GM21367 (cell line): ENCODE results near the gene BLACAT1.
A peak's percentile ranks its signal among the peaks of the same experiment; 100 is the strongest.
"Not testable (repeated sequence)": the region's sequence is repeated elsewhere in the genome, so short reads cannot be mapped to it uniquely, and the experiment has no call there.

Source experiments
- ATAC-seq: cut with Tn5 transposase; IDR thresholded peaks from one replicate; pipeline ENCODE4 v1.9.1; 2021; ENCODE audit not compliant: unreplicated experiment

BLACAT1 gene

DNA sequence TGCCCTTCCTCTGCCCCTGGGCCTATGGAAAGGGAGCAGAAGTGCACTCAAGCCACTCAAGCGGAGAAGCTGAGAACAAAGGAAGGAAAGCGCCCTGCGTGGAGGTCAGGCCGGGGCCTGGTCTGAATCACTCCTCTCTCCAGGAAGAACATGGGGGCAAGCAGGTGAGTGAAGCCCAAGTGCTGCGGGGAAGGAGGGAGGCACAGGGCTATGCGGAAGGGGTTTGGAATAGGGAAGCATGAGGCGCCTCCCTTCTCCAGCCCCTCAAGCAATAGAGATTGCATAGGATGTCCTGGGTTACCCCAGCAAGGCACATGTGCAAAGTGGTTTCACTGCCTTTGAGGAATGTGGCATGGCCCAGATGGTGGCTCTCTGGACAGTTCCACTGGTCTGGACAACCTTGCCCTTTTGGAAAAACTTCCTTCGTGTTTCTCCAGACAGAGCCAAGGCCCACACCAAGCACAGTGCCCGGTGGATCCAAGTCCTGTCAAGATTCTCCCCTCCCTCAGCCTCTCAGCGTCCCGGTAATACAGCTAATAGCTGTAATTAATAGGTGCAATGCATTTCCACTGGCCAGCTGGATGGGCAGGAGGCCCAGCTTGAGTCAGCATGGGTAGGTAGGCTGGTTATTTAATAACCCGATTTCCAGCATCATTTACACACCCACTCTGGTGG, 13.7 kb downstream of the BLACAT1 start:
- ATAC-seq, result no peak

DNA sequence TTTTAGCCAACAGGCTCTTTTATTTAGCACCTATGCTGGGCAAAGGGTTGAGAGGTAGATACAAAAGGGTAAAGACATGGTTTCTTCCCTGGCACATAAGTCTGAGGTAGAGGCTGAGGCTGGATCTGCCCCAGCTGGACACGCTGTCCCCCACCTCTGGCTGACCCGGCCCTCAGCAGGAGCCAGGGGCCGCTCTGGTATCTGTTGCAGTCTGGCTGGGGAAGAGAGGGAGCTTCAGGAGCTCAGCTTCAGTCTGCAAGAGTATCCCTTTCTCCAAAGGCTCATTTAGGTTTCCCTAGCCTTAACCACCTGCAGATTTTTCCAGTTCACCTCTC, 14.2 kb downstream of the BLACAT1 start:
- ATAC-seq, result no peak

DNA sequence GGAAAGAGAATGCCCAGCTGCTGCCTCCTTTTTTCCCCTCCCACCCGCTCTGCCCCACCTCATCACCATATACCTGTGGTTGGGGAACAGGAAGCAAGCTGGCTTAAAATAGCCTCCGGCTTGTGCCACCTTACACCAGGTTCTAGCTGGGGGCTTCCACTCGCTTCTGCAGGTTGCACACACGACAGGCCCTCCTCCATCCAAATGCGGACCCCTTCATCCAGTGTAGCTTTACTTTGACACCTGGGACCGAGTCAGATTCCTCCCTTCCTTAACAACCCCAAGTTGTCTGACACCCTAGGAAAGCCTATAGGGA, 14.6 kb downstream of the BLACAT1 start:
- ATAC-seq, result no peak

DNA sequence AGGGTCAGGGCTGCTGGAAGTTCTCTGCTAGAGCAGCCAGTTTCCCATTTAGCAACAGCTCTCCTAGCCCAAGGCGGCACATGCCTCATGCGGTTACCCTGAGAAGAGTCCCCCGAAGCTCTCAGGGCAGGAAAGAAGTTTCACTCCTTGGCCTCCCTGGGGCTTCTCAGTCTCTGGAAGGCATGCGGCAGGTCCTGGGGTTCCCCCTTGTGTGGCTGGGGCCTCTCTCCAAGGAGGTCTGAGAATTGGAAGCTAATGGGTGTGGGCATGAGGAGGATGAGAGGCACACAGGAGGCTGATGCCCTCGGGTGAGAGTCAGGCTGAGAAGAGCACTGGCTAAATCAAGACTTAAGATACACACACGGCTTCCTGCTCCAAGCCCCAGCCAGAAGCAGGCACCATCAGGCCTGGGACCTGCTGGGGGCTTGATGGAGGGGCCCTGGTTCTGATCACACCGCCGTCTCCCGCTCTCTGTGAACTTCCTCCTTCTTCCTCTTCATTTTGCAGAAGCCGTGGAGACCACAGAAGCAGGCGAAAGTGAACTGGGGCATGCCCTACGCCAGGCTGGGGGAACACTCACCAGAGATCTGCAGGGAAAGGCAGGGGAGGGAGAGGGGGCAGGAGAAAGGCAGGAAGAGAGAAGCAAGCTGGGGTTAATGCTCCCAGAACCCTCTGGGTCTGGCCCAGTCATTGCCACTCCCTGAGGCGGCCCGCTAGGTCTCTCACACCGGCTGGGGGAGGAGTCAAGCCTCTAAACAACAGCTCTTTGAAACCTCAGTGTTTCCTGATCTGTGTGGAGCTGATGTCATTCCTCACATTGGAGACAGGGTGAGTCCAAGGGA, 15.1 kb downstream of the BLACAT1 start:
- ATAC-seq, result peak; percentile 85

DNA sequence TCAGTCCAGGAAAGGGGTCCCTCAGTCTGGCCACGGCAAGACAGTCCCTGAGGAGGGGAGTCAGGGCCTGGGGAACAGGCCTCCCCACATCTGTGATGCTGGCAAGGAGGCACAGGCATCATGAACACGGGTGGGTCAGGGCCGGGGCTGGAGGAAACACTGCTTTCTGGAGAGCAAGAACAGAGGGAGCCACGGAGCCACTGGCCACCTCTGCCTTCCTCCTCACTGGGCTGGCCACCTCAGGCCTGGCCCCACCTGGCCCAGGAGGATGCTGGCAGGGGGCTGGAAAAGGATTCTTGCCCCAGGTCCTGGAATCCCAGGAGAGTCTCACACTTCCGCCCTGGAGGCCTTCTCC, 15.7 kb downstream of the BLACAT1 start:
- no peak for ATAC-seq

DNA sequence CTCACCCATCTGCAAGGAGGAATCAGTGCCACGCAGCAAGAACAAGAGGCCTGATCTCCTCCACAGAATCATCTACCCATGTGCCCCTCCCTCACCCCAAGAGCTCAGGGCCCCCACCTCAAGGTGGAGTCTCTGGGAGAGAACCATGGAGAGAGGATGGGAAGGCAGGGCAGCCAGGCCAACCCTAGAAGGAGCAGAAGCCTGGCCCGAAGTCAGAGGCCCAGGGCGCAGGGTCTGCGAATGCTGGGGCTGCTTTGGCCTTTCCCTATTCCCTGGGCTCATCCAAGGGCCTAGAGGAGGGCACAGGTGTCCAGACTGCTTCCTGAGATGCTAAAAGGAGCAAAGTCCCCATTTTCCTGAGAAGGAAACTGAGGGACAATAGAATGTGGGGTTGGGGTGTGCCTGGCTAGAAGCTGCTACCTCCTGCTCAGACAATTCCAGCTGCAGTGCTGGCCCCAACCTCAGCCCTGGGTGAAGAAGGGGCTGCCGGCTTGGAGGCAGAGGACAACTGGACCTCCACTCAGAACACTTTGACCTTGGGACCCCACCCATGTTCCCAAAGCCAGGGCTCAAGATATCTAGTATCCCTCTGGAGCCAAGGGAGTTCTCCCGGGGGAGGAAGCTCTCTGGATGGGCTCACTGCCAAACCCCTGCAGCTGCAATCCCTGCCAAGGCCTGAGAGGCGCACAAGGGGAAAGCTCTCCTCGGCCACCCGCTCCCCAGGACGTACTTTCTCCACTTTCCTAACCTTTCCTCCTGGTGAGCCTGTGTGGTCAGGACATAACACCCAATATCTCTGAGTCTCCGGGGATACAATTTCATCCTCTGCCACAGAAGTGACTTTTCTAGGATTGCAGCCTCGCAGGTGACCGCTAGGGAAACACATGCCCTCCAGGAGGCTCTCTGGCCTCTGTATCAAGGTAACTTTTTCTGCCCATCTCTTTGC, 17.4 kb downstream of the BLACAT1 start:
- ATAC-seq, result no peak

DNA sequence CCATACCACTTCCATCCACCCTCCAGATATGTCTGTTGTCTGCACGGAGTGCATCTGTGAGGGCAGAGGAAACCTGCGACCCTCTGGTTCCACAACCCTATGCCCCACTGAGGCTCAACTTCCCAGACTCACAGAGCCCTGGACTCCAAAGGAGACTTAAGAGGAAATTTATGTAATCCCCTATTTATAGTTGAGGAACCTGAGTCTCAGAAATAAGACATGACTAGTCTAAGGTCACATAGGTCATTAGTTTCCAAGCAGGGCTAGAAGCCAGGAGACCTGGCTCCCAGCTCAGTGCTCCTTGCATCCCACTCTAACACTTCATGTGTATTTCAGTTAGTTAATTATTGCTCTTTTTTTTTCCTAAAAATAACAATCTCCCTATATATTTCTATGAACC, 18.3 kb downstream of the BLACAT1 start:
- ATAC-seq, result no peak

DNA sequence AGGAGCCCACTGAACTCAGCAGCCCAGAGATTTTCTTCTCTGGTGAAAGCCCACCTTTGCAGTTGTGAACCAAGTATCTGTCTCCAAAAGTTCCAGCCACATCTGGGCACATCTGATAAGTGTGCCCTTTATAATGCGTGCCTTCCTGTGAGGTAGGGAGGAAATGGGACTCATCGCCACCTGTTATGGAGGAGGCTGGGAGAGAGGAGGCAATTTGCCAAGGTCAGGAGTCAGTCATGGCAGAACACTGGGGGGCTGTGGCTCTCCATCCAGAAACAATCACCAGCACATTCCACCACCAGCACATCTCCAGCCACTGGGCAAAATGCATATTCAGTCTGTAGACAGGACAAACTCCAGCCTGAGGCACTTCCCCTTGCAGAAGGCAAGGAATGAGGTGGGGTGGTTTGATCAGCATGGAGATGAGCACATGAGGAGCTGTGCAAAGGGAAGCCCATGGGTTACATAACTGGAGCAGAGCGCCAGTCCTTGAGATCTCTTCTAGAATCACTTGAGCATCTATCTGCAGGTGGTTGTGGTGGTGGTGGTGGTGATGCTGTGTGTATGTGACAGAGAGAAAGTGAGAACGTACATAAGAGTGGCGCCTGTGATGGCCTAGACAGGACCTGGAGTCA, 19.0 kb downstream of the BLACAT1 start:
- no peak for ATAC-seq

DNA sequence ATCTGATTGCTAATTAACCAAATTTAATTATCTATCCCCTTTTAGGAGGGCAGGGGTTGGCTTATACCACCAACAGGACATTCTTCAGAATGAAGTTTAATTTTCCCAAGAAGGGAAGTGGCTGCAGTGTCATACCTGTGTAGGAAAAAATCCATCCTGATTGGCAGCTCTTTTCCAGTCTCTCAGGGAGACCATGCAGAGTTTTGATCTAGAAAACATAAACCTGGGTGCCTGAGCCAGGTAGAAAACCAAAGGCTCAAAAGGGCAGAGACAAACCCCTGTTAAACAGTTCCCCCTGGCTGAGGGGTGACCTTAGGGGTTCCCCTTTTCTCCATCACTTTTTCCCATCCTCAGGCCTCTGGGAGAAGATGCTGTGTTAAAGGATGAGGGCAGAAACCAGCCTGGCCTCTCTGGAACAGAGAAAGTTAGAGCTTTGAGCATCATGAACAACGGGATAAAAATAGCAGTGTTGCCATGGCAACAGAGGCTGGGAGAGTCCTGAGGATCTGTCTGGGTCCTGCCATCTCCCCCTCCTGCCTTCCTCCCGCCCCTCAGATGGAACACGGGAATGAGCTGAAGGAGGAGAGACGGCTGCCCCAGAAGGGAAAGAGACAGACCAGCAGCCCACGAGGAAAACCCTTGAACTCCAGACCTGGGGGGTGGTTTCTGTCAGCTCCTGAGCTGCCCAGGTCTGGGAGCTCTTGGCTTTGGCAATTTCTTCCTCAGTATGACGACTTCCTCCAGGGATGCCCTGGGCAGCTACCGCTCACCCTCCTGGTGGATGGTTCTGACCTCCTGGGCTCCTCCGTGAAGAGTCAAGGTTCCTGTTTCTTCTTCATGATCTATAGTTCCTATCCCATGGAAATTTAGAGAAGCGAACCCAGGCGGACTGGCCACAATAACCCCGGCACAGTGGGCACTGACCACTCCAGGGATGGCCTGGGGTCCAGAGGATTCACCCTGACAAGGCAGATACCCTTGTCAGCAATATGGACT, 20.0 kb downstream of the BLACAT1 start:
- ATAC-seq, result no peak

DNA sequence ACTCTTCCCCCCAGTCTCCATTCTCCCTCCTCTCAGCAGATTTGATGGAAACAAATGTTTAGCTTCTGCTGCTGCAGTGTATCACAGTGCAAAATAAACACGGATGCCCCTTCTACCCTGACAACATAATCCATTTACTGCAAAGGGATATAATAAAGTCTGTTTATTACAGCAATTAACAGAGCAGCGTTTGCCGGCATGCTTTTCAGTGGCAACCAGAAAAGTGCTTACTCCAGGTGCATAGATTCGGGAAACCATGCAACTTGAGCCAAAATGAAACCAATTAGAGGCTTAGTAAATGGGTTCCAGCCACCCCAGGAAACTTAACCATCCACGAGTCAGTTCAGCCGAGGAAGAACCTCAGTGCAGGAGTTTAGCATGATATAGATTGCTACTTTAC, 21.1 kb downstream of the BLACAT1 start:
- no peak for ATAC-seq

DNA sequence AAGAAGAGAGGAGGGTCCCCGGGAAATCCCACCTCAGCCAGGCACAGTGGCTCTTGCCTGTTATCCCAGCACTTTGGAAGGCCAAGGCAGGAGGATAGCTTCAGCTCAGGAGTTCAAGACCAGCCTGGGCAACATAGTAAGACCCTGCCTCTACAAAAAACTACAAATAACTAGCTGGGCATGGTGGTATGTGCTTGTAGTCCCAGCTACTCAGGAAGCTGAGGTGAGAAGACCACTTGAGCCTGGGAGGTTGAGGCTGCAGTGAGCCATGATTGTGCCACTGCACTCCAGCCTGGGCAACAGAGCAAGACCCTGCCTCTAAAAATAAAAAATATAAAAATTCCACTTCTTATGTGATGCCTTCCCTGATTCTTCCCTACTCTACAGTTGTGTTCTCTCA, 23.2 kb downstream of the BLACAT1 start:
- not testable (repeated sequence) for ATAC-seq

DNA sequence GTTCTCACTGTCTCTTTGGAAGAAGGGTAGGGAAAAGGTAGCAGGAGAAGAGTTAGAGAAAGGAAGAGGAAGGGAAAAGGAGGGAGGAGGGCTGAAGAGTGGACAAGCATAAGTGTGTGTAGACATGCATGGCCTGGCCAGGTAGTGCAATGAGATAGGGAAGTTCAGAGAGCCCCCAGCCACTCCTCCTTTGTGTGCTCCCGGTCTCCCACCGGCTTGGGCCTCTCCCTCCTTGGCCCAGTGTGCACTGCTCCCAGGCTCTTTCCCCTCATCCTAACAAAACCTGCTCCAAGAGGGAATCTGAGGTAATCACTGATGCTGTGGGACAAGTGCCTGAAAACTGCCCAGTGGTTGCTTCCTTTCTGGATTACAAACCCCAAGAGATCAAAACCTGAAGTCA, 23.7 kb downstream of the BLACAT1 start:
- ATAC-seq, result no peak

DNA sequence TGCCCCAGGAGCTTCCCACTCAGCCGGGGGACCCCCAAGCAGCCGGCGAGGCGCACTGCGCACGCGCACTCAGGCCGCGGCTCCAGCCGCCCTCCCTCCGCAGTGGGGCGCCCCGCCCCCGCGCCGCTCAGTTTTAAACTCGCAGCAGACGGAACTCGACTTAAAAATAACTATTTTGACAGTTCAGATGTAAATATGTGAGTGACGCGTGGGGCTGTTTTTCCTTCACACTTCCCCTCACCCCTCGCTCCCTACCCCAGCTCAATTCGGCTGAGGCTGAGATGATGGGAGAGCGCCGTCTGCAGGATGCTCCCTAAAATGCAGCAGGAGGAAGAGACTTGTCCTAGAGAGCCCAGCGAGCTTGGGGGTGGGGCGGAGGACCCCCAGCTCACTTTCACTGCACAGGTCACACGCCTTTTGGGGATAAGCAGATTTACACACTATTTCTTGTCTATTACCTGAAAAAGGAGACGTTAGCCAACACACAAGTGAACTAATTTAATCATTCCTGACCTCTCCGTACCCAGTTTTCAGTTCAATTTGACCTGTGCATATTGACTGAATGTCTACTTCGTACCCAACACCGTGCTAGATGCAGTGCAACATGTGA, 25.0 kb downstream of the BLACAT1 start:
- no peak for ATAC-seq

DNA sequence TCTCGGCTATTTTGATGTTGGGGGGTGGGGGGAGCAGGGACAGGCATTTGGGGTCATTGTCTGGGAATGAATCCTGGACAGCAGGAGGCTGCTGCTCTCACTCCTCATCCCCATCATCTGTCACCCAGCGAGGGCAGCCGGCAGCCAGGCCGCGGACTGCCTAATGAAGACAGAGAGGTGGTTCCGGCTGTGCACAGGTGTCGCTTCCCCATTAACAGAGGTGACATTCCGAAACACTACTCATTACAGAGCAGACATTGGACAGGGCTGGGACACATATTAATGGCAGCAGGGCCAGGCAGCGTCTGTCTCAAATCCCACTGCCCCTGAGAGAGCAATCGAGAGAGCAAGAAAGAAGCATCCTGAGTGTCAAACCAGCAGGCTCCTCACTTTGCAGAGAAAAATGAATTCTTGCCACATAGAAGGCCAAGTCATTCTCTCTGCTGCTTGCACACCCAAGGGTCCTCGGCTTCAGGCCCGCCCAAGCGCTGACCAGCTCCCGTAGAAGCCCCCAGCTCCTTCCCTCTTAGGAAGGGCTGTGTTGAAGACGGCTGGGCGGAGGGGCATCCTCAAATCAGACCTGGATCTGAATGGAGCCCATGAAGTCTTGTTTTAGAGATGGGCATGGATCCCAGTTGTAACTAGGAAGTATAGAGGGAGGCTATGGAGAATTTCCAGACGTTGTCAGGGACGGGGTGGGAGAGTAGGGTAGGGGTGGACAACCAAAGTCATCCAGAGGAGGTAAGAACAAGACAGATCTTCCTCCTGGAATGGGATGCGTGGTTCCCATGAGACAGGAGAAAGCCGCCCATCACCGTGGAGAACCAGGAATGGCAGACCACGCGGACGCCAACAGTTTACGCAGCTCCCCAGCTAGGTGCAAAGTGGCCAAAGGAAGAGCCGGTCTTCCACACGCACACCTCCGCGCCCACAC, 25.8 kb downstream of the BLACAT1 start:
- no peak for ATAC-seq

DNA sequence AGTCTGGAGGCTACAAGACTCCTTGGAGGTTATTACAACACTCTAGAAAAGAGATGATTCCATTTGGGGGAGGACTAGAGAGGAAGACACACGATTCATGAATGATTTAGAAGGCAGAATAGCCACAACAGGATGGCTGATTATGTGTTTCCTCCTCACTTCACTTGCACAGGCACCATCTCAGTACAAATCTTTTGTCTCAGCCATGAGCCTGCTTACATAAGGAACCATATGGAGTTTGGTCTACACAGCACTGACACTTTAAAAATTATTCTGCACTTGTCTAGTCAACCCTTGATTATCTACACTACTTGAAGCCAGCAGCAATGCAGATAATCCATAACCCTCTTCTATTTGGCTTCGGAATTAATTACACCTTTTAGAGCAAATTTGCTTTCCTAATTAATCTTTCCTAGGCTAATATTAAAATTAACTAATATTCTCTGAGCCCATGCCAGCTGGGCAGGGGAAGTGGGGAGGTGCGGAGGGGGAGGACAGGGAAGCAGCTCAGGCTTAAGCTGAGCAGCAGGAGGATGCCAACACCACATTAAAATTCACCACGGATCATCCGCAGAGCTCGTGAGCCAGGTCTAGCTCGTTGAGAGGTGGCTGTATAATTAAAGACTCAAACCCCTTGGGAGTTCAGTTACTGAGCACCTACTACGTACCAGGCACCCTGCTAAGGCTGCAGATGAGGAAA, 30.8 kb downstream of the BLACAT1 start:
- ATAC-seq, result no peak

DNA sequence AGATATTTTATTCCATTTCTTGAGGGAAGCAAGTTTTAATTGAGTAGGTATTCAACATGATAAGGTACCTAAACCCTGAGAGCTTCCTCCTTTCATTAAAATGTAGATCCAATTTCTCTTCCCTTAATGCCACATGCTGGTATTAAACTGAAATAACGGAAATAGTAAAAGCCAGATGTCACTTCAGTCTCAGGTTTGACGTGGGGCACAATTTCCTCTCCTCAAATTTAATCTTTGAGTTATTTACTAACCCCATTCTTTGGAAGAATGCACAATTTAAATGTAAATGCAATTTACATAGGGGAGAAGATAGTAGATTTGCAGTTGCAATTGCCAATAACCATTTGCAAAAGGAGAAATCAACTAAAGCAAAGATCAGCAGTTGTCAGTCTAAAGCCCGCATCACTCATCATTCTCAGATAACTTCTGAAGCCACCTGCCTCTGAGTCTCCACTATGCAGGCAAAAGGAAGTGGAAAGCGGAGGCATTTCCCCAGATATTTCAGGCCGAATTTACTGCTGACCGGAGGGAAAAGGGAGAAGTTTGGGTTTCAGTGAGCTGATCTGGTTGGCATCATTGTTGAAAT, 31.9 kb downstream of the BLACAT1 start:
- ATAC-seq, result no peak

DNA sequence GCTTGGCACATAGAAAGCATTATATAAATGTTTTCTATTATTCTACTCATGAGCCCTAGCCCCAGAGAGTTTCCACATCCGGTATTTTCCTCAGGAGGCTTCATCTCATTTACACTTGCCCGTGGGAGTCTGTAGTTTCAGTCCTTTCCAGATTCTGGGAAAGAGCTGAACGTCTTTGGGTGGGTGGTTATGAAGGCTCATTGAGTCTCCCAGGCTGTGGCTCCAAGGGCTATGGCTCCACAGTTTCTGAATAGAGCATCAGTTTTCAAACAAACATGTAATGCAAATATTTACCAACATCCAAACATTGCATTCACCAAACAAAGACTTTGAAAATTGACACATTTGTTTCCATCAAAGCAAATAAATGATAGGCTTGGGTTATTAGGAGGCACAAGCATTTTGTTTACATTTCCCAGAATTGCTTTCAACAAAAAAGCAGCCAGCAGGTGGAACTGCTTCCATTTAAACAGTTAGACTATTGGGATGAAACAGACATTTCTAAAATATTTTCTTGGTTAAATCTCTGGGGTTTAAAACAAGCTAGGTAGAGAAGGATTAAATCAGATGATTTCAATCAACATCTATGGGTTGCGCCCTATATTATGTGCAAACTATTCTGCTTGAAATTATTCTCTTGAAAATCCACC, 32.7 kb downstream of the BLACAT1 start:
- ATAC-seq, result no peak
